Muscle layer of duodenum (tissue), 2 donors: ENCODE data around the gene SARM1.

Source experiments
- H3K27ac ChIP-seq: one replicate; pipeline ENCODE4 v1.7.0; 2013; ENCODE audit warnings: mild to moderate bottlenecking, low read length
- H3K27me3 ChIP-seq: one replicate; pipeline ENCODE4 v1.7.0; 2013; ENCODE audit warnings: low read depth, mild to moderate bottlenecking, control low read depth, low read length
- H3K36me3 ChIP-seq, 2 donors: one replicate each; pipeline ENCODE4 v1.7.0; 2013; ENCODE audit warnings: low read length in 2 of 2, control low read depth in 1 of 2, mild to moderate bottlenecking in 1 of 2; ENCODE audit not compliant: insufficient read depth in 2 of 2, control insufficient read depth in 1 of 2
- H3K4me1 ChIP-seq, 2 donors: one replicate each; pipeline ENCODE4 v1.7.0; 2013; ENCODE audit warnings: low read length in 2 of 2, mild to moderate bottlenecking in 2 of 2, control low read depth in 1 of 2, moderate library complexity in 1 of 2; ENCODE audit not compliant: insufficient read depth in 2 of 2, control insufficient read depth in 1 of 2
- H3K4me3 ChIP-seq, 2 donors: one replicate each; pipeline ENCODE4 v1.7.0; 2013; ENCODE audit warnings: low read length in 2 of 2, low read depth in 1 of 2, mild to moderate bottlenecking in 1 of 2
- H3K9me3 ChIP-seq, 2 donors: one replicate each; pipeline ENCODE4 v1.7.0; 2013; ENCODE audit warnings: low read length in 2 of 2, control low read depth in 1 of 2, mild to moderate bottlenecking in 1 of 2; ENCODE audit not compliant: control insufficient read depth in 1 of 2
- donor health status: healthy.

SARM1 gene

GRCh38 chr17:28390141-28390540, 18.6 kb downstream of the SARM1 start:
- no peak overlapping the region for H3K4me3 ChIP-seq
- no peaks in the 10 kb centered on the region for H3K27me3 ChIP-seq
- H3K4me1 ChIP-seq: peaks cover 0 to 3% of the 10 kb centered on the region in 2 donors
- peaks cover 24 to 48% of the 10 kb centered on the region in 2 donors for H3K36me3 ChIP-seq
- H3K27ac ChIP-seq: no peak overlapping the region
- no peaks in the 10 kb centered on the region for H3K9me3 ChIP-seq

- Histone ChIP-seq H3K36me3 (peaks cover 25 to 52% of the 10 kb centered on the region in 2 donors), H3K4me1 (no peaks in the 10 kb centered on the region), H3K4me3 (no peak overlapping the region), H3K27me3 (no peaks in the 10 kb centered on the region), H3K9me3 (no peaks in the 10 kb centered on the region), H3K27ac (no peak overlapping the region)
Measured at GRCh38 chr17:28390563-28390962, 19.1 kb downstream of the SARM1 start.

GRCh38 chr17:28390984-28391383, 19.5 kb downstream of the SARM1 start:
- Histone ChIP-seq H3K27me3 (no peaks in the 10 kb centered on the region), H3K36me3 (peaks cover 30 to 56% of the 10 kb centered on the region in 2 donors), H3K4me3 (no peak overlapping the region), H3K27ac (no peak overlapping the region), H3K4me1 (no peaks in the 10 kb centered on the region), H3K9me3 (no peaks in the 10 kb centered on the region)

- no peak overlapping the region for H3K27ac ChIP-seq
- H3K27me3 ChIP-seq: no peaks in the 10 kb centered on the region
- no peaks in the 10 kb centered on the region for H3K4me1 ChIP-seq
- peaks cover 33 to 60% of the 10 kb centered on the region in 2 donors for H3K36me3 ChIP-seq
- H3K4me3 ChIP-seq: no peak overlapping the region
- H3K9me3 ChIP-seq: no peaks in the 10 kb centered on the region
Measured at GRCh38 chr17:28391401-28391800, 19.9 kb downstream of the SARM1 start.

GRCh38 chr17:28392491-28392890, 21.0 kb downstream of the SARM1 start:
- Histone ChIP-seq H3K36me3 (peaks cover 33 to 69% of the 10 kb centered on the region in 2 donors), H3K9me3 (no peaks in the 10 kb centered on the region), H3K4me3 (no peak overlapping the region), H3K27me3 (no peaks in the 10 kb centered on the region), H3K4me1 (no peaks in the 10 kb centered on the region), H3K27ac (no peak overlapping the region)

- H3K4me1 ChIP-seq: no peaks in the 10 kb centered on the region
- H3K9me3 ChIP-seq: no peaks in the 10 kb centered on the region
- H3K36me3 ChIP-seq: peaks cover 21 to 58% of the 10 kb centered on the region in 2 donors
- H3K27me3 ChIP-seq: no peaks in the 10 kb centered on the region
- H3K4me3 ChIP-seq: no peak overlapping the region
- no peak overlapping the region for H3K27ac ChIP-seq
Measured at GRCh38 chr17:28394337-28395116, 23.0 kb downstream of the SARM1 start.

- peaks cover 16 to 57% of the 10 kb centered on the region in 2 donors for H3K36me3 ChIP-seq
Measured at GRCh38 chr17:28395426-28395825, 23.9 kb downstream of the SARM1 start.

GRCh38 chr17:28395968-28396367, 24.5 kb downstream of the SARM1 start:
- H3K27ac ChIP-seq: no peak overlapping the region
- H3K4me1 ChIP-seq: no peaks in the 10 kb centered on the region
- H3K36me3 ChIP-seq: peaks cover 13 to 52% of the 10 kb centered on the region in 2 donors
- no peak overlapping the region for H3K4me3 ChIP-seq
- no peaks in the 10 kb centered on the region for H3K9me3 ChIP-seq
- no peaks in the 10 kb centered on the region for H3K27me3 ChIP-seq

More at GRCh38 chr17:28395426-28395825, 23.9 kb downstream of the SARM1 start:
- H3K4me1 ChIP-seq: no peaks in the 10 kb centered on the region
- H3K9me3 ChIP-seq: no peaks in the 10 kb centered on the region
- H3K4me3 ChIP-seq: no peak overlapping the region
- H3K27ac ChIP-seq: no peak overlapping the region
- no peaks in the 10 kb centered on the region for H3K27me3 ChIP-seq

- no peaks in the 10 kb centered on the region for H3K27me3 ChIP-seq
- no peaks in the 10 kb centered on the region for H3K4me1 ChIP-seq
- H3K4me3 ChIP-seq: no peak overlapping the region
- H3K9me3 ChIP-seq: no peaks in the 10 kb centered on the region
- no peak overlapping the region for H3K27ac ChIP-seq
- peaks cover 9 to 46% of the 10 kb centered on the region in 2 donors for H3K36me3 ChIP-seq
Measured at GRCh38 chr17:28396635-28397239, 25.2 kb downstream of the SARM1 start.

- no peaks in the 10 kb centered on the region for H3K4me1 ChIP-seq
- H3K9me3 ChIP-seq: no peaks in the 10 kb centered on the region
- H3K27me3 ChIP-seq: no peaks in the 10 kb centered on the region
- no peak overlapping the region for H3K4me3 ChIP-seq
- no peak overlapping the region for H3K27ac ChIP-seq
- peaks cover 9 to 46% of the 10 kb centered on the region in 2 donors for H3K36me3 ChIP-seq
Measured at GRCh38 chr17:28397275-28397674, 25.8 kb downstream of the SARM1 start.

- Histone ChIP-seq H3K27ac (no peak overlapping the region), H3K27me3 (no peaks in the 10 kb centered on the region), H3K4me3 (no peak overlapping the region), H3K36me3 (peaks cover 9 to 41% of the 10 kb centered on the region in 2 donors), H3K4me1 (no peaks in the 10 kb centered on the region), H3K9me3 (no peaks in the 10 kb centered on the region)
Measured at GRCh38 chr17:28397687-28398279, 26.3 kb downstream of the SARM1 start.
